ENCODE results near the gene ESRRG. TPM values are rescaled to one million over a fixed set of nuclear protein-coding genes. Genes with fewer than 3 reads are reported as not detected.

The ESRRG gene
- total RNA-seq, 1 donor from 2014 or later = 3.8 TPM

- Mint-ChIP-seq H3K36me3 (ENCODE audit: low read depth, unreplicated experiment) (no peaks in the 10 kb centered on the region), H3K9me3 (ENCODE audit: unreplicated experiment) (no peaks in the 10 kb centered on the region), H3K4me3 (ENCODE audit: unreplicated experiment) (no peak overlapping the region), H3K27me3 (ENCODE audit: unreplicated experiment) (no peaks in the 10 kb centered on the region), H3K27ac (ENCODE audit: unreplicated experiment) (no peak overlapping the region), H3K4me1 (ENCODE audit: unreplicated experiment) (peaks cover 23% of the 10 kb centered on the region)
- TF ChIP-seq CTCF (IDR thresholded peaks at IDR 0.05; ENCODE audit: unreplicated experiment) = no peak
- no peak for DNase-seq (ENCODE audit: low spot score)
Measured at GRCh38 chr1:216682752-216683151, 40.5 kb downstream of the ESRRG start.

GRCh38 chr1:216679108-216679507, 44.1 kb downstream of the ESRRG start:
- H3K4me3 Mint-ChIP-seq (ENCODE audit: unreplicated experiment) = no peak overlapping the region
- H3K4me1 Mint-ChIP-seq (ENCODE audit: unreplicated experiment) = no peaks in the 10 kb centered on the region
- no peak overlapping the region for H3K27ac Mint-ChIP-seq (ENCODE audit: unreplicated experiment)
- TF ChIP-seq CTCF (IDR thresholded peaks at IDR 0.05; ENCODE audit: unreplicated experiment) = no peak
- H3K36me3 Mint-ChIP-seq (ENCODE audit: low read depth, unreplicated experiment) = no peaks in the 10 kb centered on the region
- peaks cover 2% of the 10 kb centered on the region for H3K27me3 Mint-ChIP-seq (ENCODE audit: unreplicated experiment)
- no peaks in the 10 kb centered on the region for H3K9me3 Mint-ChIP-seq (ENCODE audit: unreplicated experiment)
- no peak for DNase-seq (ENCODE audit: low spot score)

GRCh38 chr1:216670118-216670883, 52.9 kb downstream of the ESRRG start:
- H3K4me3 Mint-ChIP-seq (ENCODE audit: unreplicated experiment) = no peak overlapping the region
- no peaks in the 10 kb centered on the region for H3K27me3 Mint-ChIP-seq (ENCODE audit: unreplicated experiment)
- no peaks in the 10 kb centered on the region for H3K4me1 Mint-ChIP-seq (ENCODE audit: unreplicated experiment)
- no peak overlapping the region for H3K27ac Mint-ChIP-seq (ENCODE audit: unreplicated experiment)
- no peaks in the 10 kb centered on the region for H3K36me3 Mint-ChIP-seq (ENCODE audit: low read depth, unreplicated experiment)
- H3K9me3 Mint-ChIP-seq (ENCODE audit: unreplicated experiment) = no peaks in the 10 kb centered on the region
- no peak for DNase-seq (ENCODE audit: low spot score)
- no peak for TF ChIP-seq CTCF (IDR thresholded peaks at IDR 0.05; ENCODE audit: unreplicated experiment)

GRCh38 chr1:216666441-216666840, 56.8 kb downstream of the ESRRG start:
- Mint-ChIP-seq H3K36me3 (ENCODE audit: low read depth, unreplicated experiment) (no peaks in the 10 kb centered on the region), H3K27me3 (ENCODE audit: unreplicated experiment) (peaks cover 3% of the 10 kb centered on the region), H3K4me1 (ENCODE audit: unreplicated experiment) (no peaks in the 10 kb centered on the region), H3K4me3 (ENCODE audit: unreplicated experiment) (no peak overlapping the region), H3K9me3 (ENCODE audit: unreplicated experiment) (no peaks in the 10 kb centered on the region), H3K27ac (ENCODE audit: unreplicated experiment) (no peak overlapping the region)
- TF ChIP-seq CTCF (IDR thresholded peaks at IDR 0.05; ENCODE audit: unreplicated experiment) = no peak
- DNase-seq (ENCODE audit: low spot score) = no peak

- H3K36me3 Mint-ChIP-seq (ENCODE audit: low read depth, unreplicated experiment) = no peaks in the 10 kb centered on the region
- H3K27ac Mint-ChIP-seq (ENCODE audit: unreplicated experiment) = no peak overlapping the region
Measured at GRCh38 chr1:216665856-216666255, 57.4 kb downstream of the ESRRG start.

More at GRCh38 chr1:216665856-216666255, 57.4 kb downstream of the ESRRG start:
- Mint-ChIP-seq H3K27me3 (ENCODE audit: unreplicated experiment) (peaks cover 3% of the 10 kb centered on the region), H3K4me3 (ENCODE audit: unreplicated experiment) (no peak overlapping the region), H3K4me1 (ENCODE audit: unreplicated experiment) (no peaks in the 10 kb centered on the region), H3K9me3 (ENCODE audit: unreplicated experiment) (no peaks in the 10 kb centered on the region)
- TF ChIP-seq CTCF (IDR thresholded peaks at IDR 0.05; ENCODE audit: unreplicated experiment) = no peak
- no peak for DNase-seq (ENCODE audit: low spot score)

Measured in endothelial cell (in vitro differentiated cells).